ENCODE data around the gene GNB1.
"Not testable (repeated sequence)": the region's sequence is repeated elsewhere in the genome, so short reads cannot be mapped to it uniquely, and the experiment has no call there.

DNA sequence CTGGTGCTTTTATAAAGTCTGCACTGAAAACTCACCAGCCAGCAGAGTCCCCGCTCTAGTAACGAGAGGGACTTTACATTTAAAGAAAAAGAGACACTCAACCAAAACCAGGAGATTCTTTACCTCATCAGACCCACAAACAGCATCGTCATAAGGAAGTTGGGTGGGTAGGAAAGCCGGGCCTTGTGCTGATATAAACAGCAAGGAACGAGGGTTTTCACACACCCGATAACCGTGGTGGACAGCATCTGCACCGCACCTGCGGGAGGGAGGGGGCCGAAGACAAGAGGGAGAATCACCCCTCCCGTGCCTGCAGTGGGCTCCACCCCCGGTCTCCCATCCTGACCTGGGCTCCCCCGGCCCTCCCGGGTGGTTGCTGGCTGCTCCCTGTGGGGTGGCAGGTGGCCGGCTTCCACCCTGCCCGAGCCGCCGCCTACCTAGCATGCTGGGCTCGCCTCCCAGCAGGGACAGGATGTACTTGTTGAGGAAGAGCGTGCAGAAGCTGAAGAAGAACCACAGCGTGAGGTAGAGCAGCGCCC, 152.0 kb downstream of the GNB1 start:
- TF ChIP-seq, protein P1, sequence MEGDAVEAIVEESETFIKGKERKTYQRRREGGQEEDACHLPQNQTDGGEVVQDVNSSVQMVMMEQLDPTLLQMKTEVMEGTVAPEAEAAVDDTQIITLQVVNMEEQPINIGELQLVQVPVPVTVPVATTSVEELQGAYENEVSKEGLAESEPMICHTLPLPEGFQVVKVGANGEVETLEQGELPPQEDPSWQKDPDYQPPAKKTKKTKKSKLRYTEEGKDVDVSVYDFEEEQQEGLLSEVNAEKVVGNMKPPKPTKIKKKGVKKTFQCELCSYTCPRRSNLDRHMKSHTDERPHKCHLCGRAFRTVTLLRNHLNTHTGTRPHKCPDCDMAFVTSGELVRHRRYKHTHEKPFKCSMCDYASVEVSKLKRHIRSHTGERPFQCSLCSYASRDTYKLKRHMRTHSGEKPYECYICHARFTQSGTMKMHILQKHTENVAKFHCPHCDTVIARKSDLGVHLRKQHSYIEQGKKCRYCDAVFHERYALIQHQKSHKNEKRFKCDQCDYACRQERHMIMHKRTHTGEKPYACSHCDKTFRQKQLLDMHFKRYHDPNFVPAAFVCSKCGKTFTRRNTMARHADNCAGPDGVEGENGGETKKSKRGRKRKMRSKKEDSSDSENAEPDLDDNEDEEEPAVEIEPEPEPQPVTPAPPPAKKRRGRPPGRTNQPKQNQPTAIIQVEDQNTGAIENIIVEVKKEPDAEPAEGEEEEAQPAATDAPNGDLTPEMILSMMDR (IDR thresholded peaks at IDR 0.05) = not testable (repeated sequence)
- not testable (repeated sequence) for TF ChIP-seq POLR2A (IDR thresholded peaks at IDR 0.05); POLR2AphosphoS5 (IDR thresholded peaks at IDR 0.05; ENCODE audit: insufficient read depth in 1 of 2, low read depth in 1 of 2)

All from vagina (tissue), 2 donors.